ENCODE results near the gene CCDC18.

- TF ChIP-seq CTCF (IDR thresholded peaks at IDR 0.05) (no peak), POLR2A (IDR thresholded peaks at IDR 0.05) (no peak)
Measured at GRCh38 chr1:93177991-93178390, 2.5 kb upstream of the CCDC18 start.
